Mucosa of descending colon (tissue), 3 donors: ENCODE measurements around the gene CNKSR3. TPM values are rescaled to one million over a fixed set of nuclear protein-coding genes. Genes with fewer than 3 reads are reported as not detected.

Experiments used
- ATAC-seq: fragments of 200-7000 bp; cut with Tn5 transposase; one replicate; pipeline ENCODE4 v1.9.1; 2020; ENCODE audit warnings: mild to moderate bottlenecking, moderate library complexity
- DNase-seq, 3 donors: peaks; one replicate each; pipeline ENCODE4 v3.0.0-alpha.2; 2020
- H3K36me3 ChIP-seq: fragments of 200-600 bp; one replicate; pipeline ENCODE4 v1.8.0; 2021; ENCODE audit warnings: low read depth, mild to moderate bottlenecking
- H3K4me1 ChIP-seq: fragments of 200-600 bp; one replicate; pipeline ENCODE4 v1.8.0; 2021; ENCODE audit warnings: low read depth, mild to moderate bottlenecking
- H3K4me3 ChIP-seq: fragments of 200-600 bp; one replicate; pipeline ENCODE4 v1.8.0; 2021; ENCODE audit warnings: mild to moderate bottlenecking
- H3K9me3 ChIP-seq: fragments of 200-600 bp; one replicate; pipeline ENCODE4 v1.8.0; 2021; ENCODE audit warnings: mild to moderate bottlenecking
- intact Hi-C, 2 donors: fragments of 100-400 bp; cut with DNase I in 1 of 2; cut with micrococcal nuclease in 1 of 2; formaldehyde crosslinking; loops; one replicate each; pipeline versions ENCODE4 v1.11.0 to v1.11.1; 2022; cut with DNase I, micrococcal nuclease
- total RNA-seq, 3 donors: library from RNA; stranded (reverse); fragmentation: NEBNext Ultra II Directional in 2 of 3; extraction: Animal tissue kit (Norgen Biotek cat#: 25700) in 2 of 3; gene quantifications; one replicate each; pipeline versions ENCODE4 v1.2.1 to v1.2.4, GENCODE V29; 2021 to 2023
- TF ChIP-seq, protein P1 (sequence below): fragments of 200-600 bp; IDR thresholded peaks from one replicate; pipeline ENCODE4 v1.8.0; 2022; ENCODE audit warnings: antibody characterized with exemption, mild to moderate bottlenecking
- donor health status: DM: no; HTN: no; CAD: no; lungs with moderate emphysema.
- donor health status: DM: no; HTN: no; CAD: no.
- donor health status: DM: no; HTN: yes; CAD: no.

The CNKSR3 gene
- total RNA-seq, 3 donors from 2014 or later: 16.5 to 39.0 (median 33.6) TPM

DNA sequence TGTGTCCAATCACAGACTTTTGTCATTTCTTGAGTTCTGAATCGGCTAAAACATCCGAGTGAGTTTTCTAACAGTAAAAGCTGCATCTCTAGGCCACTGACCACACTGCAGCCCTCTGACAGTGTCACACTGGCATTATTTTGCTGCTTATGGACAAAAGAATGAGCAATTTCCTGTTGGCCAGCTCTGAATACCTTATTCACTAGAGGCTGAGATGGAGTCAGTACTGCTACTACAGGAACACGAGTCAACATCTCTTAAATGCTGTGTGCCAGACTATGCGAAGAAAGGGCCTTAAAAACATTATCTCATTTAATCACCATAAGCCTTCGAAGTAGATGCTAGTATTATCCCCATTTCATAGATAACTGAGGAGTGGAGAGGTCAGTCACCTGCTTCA is 111.4 kb downstream of the CNKSR3 start:
- Histone ChIP-seq H3K9me3 (no peaks in the 10 kb centered on the region), H3K4me1 (no peaks in the 10 kb centered on the region), H3K36me3 (no peaks in the 10 kb centered on the region), H3K4me3 (no peak overlapping the region)
- DNase-seq: no peak
- ATAC-seq: no peak
- intact Hi-C loops: no loop called here
- TF ChIP-seq, protein P1, sequence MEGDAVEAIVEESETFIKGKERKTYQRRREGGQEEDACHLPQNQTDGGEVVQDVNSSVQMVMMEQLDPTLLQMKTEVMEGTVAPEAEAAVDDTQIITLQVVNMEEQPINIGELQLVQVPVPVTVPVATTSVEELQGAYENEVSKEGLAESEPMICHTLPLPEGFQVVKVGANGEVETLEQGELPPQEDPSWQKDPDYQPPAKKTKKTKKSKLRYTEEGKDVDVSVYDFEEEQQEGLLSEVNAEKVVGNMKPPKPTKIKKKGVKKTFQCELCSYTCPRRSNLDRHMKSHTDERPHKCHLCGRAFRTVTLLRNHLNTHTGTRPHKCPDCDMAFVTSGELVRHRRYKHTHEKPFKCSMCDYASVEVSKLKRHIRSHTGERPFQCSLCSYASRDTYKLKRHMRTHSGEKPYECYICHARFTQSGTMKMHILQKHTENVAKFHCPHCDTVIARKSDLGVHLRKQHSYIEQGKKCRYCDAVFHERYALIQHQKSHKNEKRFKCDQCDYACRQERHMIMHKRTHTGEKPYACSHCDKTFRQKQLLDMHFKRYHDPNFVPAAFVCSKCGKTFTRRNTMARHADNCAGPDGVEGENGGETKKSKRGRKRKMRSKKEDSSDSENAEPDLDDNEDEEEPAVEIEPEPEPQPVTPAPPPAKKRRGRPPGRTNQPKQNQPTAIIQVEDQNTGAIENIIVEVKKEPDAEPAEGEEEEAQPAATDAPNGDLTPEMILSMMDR: no peak

GRCh38 chr6:154397491-154398195 is 112.8 kb downstream of the CNKSR3 start:
- ATAC-seq (no peak), DNase-seq (no peak)
- Histone ChIP-seq H3K4me1 (no peaks in the 10 kb centered on the region), H3K9me3 (no peaks in the 10 kb centered on the region), H3K36me3 (no peaks in the 10 kb centered on the region), H3K4me3 (no peak overlapping the region)
- intact Hi-C loops: no loop called here
- TF ChIP-seq, protein P1: no peak

- TF ChIP-seq, protein P1: no peak
- H3K4me3 ChIP-seq: no peak overlapping the region
- ATAC-seq (no peak), DNase-seq (no peak)
- intact Hi-C loops: no loop called here
- H3K4me1 ChIP-seq: no peaks in the 10 kb centered on the region
- no peaks in the 10 kb centered on the region for H3K9me3 ChIP-seq
- H3K36me3 ChIP-seq: no peaks in the 10 kb centered on the region
Measured at GRCh38 chr6:154395878-154396277, 114.6 kb downstream of the CNKSR3 start.

- no peaks in the 10 kb centered on the region for H3K4me1 ChIP-seq
- DNase-seq (no peak), ATAC-seq (no peak)
- H3K36me3 ChIP-seq: no peaks in the 10 kb centered on the region
- H3K9me3 ChIP-seq: no peaks in the 10 kb centered on the region
- H3K4me3 ChIP-seq: no peak overlapping the region
- TF ChIP-seq, protein P1: no peak
- intact Hi-C loops: no loop called here
Measured at GRCh38 chr6:154395316-154395715, 115.2 kb downstream of the CNKSR3 start.

- Histone ChIP-seq H3K4me3 (no peak overlapping the region), H3K4me1 (no peaks in the 10 kb centered on the region), H3K36me3 (no peaks in the 10 kb centered on the region), H3K9me3 (no peaks in the 10 kb centered on the region)
- TF ChIP-seq, protein P1: no peak
- intact Hi-C loops: no loop called here
- ATAC-seq (no peak), DNase-seq (no peak)
Measured at GRCh38 chr6:154394571-154394970, 115.9 kb downstream of the CNKSR3 start.
